ENCODE measurements around the gene TMEM117. TPM values are rescaled to one million over a fixed set of nuclear protein-coding genes. Genes with fewer than 3 reads are reported as not detected.
"Not testable (repeated sequence)": the region's sequence is repeated elsewhere in the genome, so short reads cannot be mapped to it uniquely, and the experiment has no call there.

TMEM117 gene
- total and polyA plus RNA-seq, 4 donors: 1.6 to 10.6 (median 5.1) TPM

DNA sequence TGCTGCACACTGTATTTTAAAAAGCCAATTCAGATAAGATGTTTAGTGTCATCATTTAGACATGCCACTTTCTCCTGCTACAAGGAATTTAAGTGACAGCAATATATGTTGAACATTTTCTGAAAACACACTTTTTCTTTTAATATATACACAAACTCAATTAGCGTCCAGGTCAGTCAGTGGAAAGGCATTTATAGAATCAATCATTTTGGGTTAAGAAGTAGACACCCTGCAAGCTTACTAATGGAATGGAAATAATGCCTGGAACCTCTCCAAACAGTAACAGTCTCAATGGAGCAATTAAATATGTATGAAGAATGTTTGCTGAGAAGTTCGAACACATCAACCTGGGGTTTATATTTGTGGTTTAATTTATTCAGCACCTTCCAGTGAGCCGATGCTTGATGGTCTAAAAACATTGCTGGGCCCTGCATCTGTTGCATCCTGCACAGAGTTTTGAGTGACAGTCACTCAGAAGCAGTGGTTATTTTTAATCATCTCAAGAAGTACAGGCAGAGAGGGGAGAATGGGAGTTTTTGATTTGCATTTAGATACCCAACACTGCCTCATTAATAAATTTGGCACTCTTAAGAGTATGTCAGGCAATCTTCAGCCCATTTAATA is 410.7 kb downstream of the TMEM117 start:
- H3K27me3 ChIP-seq (ENCODE audit: control insufficient read depth in 1 of 2, insufficient read depth in 2 of 2, low read length in 1 of 2): no peaks in the 10 kb centered on the region
- H3K36me3 ChIP-seq (ENCODE audit: control insufficient read depth in 1 of 2, insufficient read depth in 2 of 2, low read length in 1 of 2): no peaks in the 10 kb centered on the region
- 48 to 65% methylated on average over 3 of the region's 3 CpGs for WGBS, 2 donors
- H3K4me3 ChIP-seq (ENCODE audit: low read length in 2 of 2): no peak overlapping the region
- intact Hi-C loops (cut with DNase I): no loop called here
- H3K9me3 ChIP-seq (ENCODE audit: control insufficient read depth, low read length): no peaks in the 10 kb centered on the region
- ATAC-seq (ENCODE audit: low FRiP score) (no peak), DNase-seq (no peak)
- no peak overlapping the region for H3K27ac ChIP-seq (ENCODE audit: low read depth in 1 of 2, low read length in 2 of 2)
- H3K4me1 ChIP-seq (ENCODE audit: control insufficient read depth in 1 of 2, insufficient read depth in 2 of 2, low read length in 2 of 2): no peaks in the 10 kb centered on the region

DNA sequence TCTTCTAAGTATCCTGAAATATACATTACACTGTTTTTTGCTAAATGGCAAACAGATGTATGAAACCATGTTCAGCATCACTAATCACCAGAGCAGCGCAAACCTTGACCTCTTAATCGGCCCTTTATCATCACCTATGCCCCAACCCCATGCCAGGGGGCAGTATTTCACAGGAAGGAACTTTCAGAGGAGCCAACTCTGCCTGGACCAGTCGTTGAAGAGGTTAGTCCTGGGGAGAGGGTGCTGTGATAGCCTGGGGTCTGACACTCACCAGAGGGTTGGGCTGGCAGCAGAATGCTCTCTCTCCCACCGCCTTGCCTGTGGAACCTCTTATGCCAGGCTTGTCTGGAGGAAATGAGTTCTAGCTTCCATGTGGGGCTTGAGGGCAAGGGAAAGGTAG is 411.7 kb downstream of the TMEM117 start:
- DNase-seq: no peak
- Histone ChIP-seq H3K4me3 (ENCODE audit: low read length in 2 of 2) (no peak overlapping the region), H3K27me3 (ENCODE audit: control insufficient read depth in 1 of 2, insufficient read depth in 2 of 2, low read length in 1 of 2) (no peaks in the 10 kb centered on the region), H3K4me1 (ENCODE audit: control insufficient read depth in 1 of 2, insufficient read depth in 2 of 2, low read length in 2 of 2) (no peaks in the 10 kb centered on the region), H3K27ac (ENCODE audit: low read depth in 1 of 2, low read length in 2 of 2) (no peak overlapping the region), H3K9me3 (ENCODE audit: control insufficient read depth, low read length) (no peaks in the 10 kb centered on the region), H3K36me3 (ENCODE audit: control insufficient read depth in 1 of 2, insufficient read depth in 2 of 2, low read length in 1 of 2) (no peaks in the 10 kb centered on the region)
- intact Hi-C loops (cut with DNase I): no loop called here
- no peak for ATAC-seq (ENCODE audit: low FRiP score)
- WGBS, 2 donors: 81 to 82% methylated on average over 4 of the region's 4 CpGs

DNA sequence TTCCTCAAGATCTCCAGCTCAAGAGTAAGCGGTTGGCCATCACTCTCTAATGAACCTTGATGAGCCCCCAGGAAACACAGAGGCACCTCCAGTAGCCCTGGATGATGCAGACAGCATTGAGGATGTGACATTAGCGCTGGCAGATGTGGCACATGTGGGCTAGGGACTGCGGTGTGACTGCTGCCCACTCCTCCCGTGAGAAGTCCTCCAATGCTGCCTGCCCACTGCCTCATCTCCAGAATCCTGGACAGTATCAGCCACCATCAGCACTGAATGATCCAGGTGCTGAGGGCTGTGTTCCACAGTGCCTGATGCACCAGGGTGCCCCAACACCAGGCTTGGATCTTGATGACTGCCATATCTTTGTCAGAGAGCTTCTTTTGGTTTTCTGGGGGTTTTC is 412.6 kb downstream of the TMEM117 start:
- intact Hi-C loops (cut with DNase I): no loop called here
- DNase-seq (no peak), ATAC-seq (ENCODE audit: low FRiP score) (no peak)
- no peaks in the 10 kb centered on the region for H3K27me3 ChIP-seq (ENCODE audit: control insufficient read depth in 1 of 2, insufficient read depth in 2 of 2, low read length in 1 of 2)
- H3K27ac ChIP-seq (ENCODE audit: low read depth in 1 of 2, low read length in 2 of 2): no peak overlapping the region
- WGBS, 2 donors: 96 to 98% methylated on average over 4 of the region's 4 CpGs
- H3K4me1 ChIP-seq (ENCODE audit: control insufficient read depth in 1 of 2, insufficient read depth in 2 of 2, low read length in 2 of 2): no peaks in the 10 kb centered on the region
- no peaks in the 10 kb centered on the region for H3K9me3 ChIP-seq (ENCODE audit: control insufficient read depth, low read length)
- H3K4me3 ChIP-seq (ENCODE audit: low read length in 2 of 2): no peak overlapping the region
- H3K36me3 ChIP-seq (ENCODE audit: control insufficient read depth in 1 of 2, insufficient read depth in 2 of 2, low read length in 1 of 2): no peaks in the 10 kb centered on the region

DNA sequence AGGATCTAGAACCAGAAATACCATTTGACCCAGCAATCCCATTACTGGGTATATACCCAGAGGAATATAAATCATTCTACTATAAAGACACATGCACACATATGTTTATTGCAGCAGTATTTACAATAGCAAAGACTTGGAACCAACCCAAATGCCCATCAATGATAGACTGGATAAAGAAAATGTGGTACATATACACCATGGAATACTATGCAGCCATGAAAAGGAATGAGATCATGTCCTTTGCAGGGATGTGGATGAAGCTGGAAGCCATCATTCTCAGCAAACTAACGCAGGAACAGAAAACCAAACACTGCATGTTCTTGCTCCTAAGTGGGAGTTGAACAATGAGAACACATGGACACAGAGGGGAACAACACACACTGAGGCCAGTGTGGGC is 414.6 kb downstream of the TMEM117 start:
- H3K9me3 ChIP-seq (ENCODE audit: control insufficient read depth, low read length); H3K27ac ChIP-seq (ENCODE audit: low read depth in 1 of 2, low read length in 2 of 2); H3K27me3 ChIP-seq (ENCODE audit: control insufficient read depth in 1 of 2, insufficient read depth in 2 of 2, low read length in 1 of 2); ATAC-seq (ENCODE audit: low FRiP score); H3K4me1 ChIP-seq (ENCODE audit: control insufficient read depth in 1 of 2, insufficient read depth in 2 of 2, low read length in 2 of 2); DNase-seq; H3K36me3 ChIP-seq (ENCODE audit: control insufficient read depth in 1 of 2, insufficient read depth in 2 of 2, low read length in 1 of 2); intact Hi-C loops (cut with DNase I); H3K4me3 ChIP-seq (ENCODE audit: low read length in 2 of 2): not testable (repeated sequence)
- WGBS, 2 donors: 98 to 100% methylated on average over 1 of the region's 1 CpG

GRCh38 chr12:44253338-44253856 is 417.5 kb downstream of the TMEM117 start:
- DNase-seq: no peak
- intact Hi-C loops (cut with DNase I): no loop called here
- no peaks in the 10 kb centered on the region for H3K36me3 ChIP-seq (ENCODE audit: control insufficient read depth in 1 of 2, insufficient read depth in 2 of 2, low read length in 1 of 2)
- 72 to 73% methylated on average over 2 of the region's 2 CpGs for WGBS, 2 donors
- H3K9me3 ChIP-seq (ENCODE audit: control insufficient read depth, low read length): no peaks in the 10 kb centered on the region
- no peaks in the 10 kb centered on the region for H3K4me1 ChIP-seq (ENCODE audit: control insufficient read depth in 1 of 2, insufficient read depth in 2 of 2, low read length in 2 of 2)
- H3K27ac ChIP-seq (ENCODE audit: low read depth in 1 of 2, low read length in 2 of 2): no peak overlapping the region
- no peak for ATAC-seq (ENCODE audit: low FRiP score)
- no peaks in the 10 kb centered on the region for H3K27me3 ChIP-seq (ENCODE audit: control insufficient read depth in 1 of 2, insufficient read depth in 2 of 2, low read length in 1 of 2)
- no peak overlapping the region for H3K4me3 ChIP-seq (ENCODE audit: low read length in 2 of 2)

DNA sequence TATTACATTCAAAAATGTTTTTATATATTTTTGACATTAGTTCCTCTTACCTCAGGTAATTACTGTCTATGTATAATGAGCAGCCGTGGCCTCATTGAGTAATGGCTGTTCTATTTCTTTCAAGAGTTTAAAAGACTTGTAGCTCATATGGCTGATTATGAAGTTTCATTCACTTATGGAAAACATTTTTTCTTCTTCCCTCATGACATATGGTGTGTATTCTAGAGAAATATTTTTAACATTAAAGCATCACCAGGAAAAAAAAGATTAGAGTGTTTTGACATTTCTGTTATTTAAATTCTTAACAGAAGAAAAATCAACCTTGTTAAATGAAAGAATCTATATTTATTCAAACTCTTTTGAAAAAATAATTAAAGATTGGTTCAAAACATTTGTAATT is 422.4 kb downstream of the TMEM117 start:
- no peak for DNase-seq
- Histone ChIP-seq H3K9me3 (ENCODE audit: control insufficient read depth, low read length) (no peaks in the 10 kb centered on the region), H3K36me3 (ENCODE audit: control insufficient read depth in 1 of 2, insufficient read depth in 2 of 2, low read length in 1 of 2) (no peaks in the 10 kb centered on the region), H3K27ac (ENCODE audit: low read depth in 1 of 2, low read length in 2 of 2) (no peak overlapping the region), H3K27me3 (ENCODE audit: control insufficient read depth in 1 of 2, insufficient read depth in 2 of 2, low read length in 1 of 2) (no peaks in the 10 kb centered on the region), H3K4me3 (ENCODE audit: low read length in 2 of 2) (no peak overlapping the region), H3K4me1 (ENCODE audit: control insufficient read depth in 1 of 2, insufficient read depth in 2 of 2, low read length in 2 of 2) (no peaks in the 10 kb centered on the region)
- WGBS, 2 donors: 72 to 88% methylated on average over 1 of the region's 1 CpG
- intact Hi-C loops (cut with DNase I): no loop called here
- ATAC-seq (ENCODE audit: low FRiP score): no peak

DNA sequence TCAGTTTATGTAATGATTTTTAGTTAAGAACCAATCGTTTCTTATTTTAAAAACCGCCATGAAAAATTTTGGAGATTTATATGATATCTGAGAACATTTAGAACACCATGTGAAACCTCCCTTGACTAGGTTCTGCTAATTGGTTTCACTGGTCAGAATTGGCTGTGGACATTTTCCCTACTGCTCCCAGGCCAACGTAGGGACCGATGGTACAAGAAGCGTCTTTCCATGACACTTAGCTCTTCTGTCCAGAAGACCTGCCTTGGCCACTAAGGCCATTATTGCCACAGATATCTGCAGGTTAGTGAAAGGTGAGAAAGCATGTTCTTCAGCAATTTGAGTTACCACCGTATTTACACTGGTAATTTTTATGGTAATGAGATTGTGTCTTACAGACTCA is 424.0 kb downstream of the TMEM117 start:
- DNase-seq: no peak
- Histone ChIP-seq H3K4me3 (ENCODE audit: low read length in 2 of 2) (no peak overlapping the region), H3K36me3 (ENCODE audit: control insufficient read depth in 1 of 2, insufficient read depth in 2 of 2, low read length in 1 of 2) (no peaks in the 10 kb centered on the region), H3K4me1 (ENCODE audit: control insufficient read depth in 1 of 2, insufficient read depth in 2 of 2, low read length in 2 of 2) (no peaks in the 10 kb centered on the region), H3K27ac (ENCODE audit: low read depth in 1 of 2, low read length in 2 of 2) (no peak overlapping the region), H3K9me3 (ENCODE audit: control insufficient read depth, low read length) (no peaks in the 10 kb centered on the region), H3K27me3 (ENCODE audit: control insufficient read depth in 1 of 2, insufficient read depth in 2 of 2, low read length in 1 of 2) (no peaks in the 10 kb centered on the region)
- intact Hi-C loops (cut with DNase I): no loop called here
- no peak for ATAC-seq (ENCODE audit: low FRiP score)
- WGBS, 2 donors: 97 to 98% methylated on average over 6 of the region's 6 CpGs

- Histone ChIP-seq H3K4me1 (ENCODE audit: control insufficient read depth in 1 of 2, insufficient read depth in 2 of 2, low read length in 2 of 2) (no peaks in the 10 kb centered on the region), H3K4me3 (ENCODE audit: low read length in 2 of 2) (no peak overlapping the region), H3K9me3 (ENCODE audit: control insufficient read depth, low read length) (no peaks in the 10 kb centered on the region), H3K36me3 (ENCODE audit: control insufficient read depth in 1 of 2, insufficient read depth in 2 of 2, low read length in 1 of 2) (no peaks in the 10 kb centered on the region), H3K27ac (ENCODE audit: low read depth in 1 of 2, low read length in 2 of 2) (no peak overlapping the region), H3K27me3 (ENCODE audit: control insufficient read depth in 1 of 2, insufficient read depth in 2 of 2, low read length in 1 of 2) (no peaks in the 10 kb centered on the region)
- DNase-seq (no peak), ATAC-seq (ENCODE audit: low FRiP score) (no peak)
- whole genome bisulfite sequencing, 2 donors: 92 to 97% methylated on average over 1 of the region's 1 CpG
- intact Hi-C loops (cut with DNase I): no loop called here
Measured at GRCh38 chr12:44260581-44260980, 424.7 kb downstream of the TMEM117 start.

- ATAC-seq (ENCODE audit: low FRiP score): no peak
- 39 to 44% methylated on average over 3 of the region's 3 CpGs for WGBS, 2 donors
- no peaks in the 10 kb centered on the region for H3K4me1 ChIP-seq (ENCODE audit: control insufficient read depth in 1 of 2, insufficient read depth in 2 of 2, low read length in 2 of 2)
- DNase-seq: no peak
- H3K36me3 ChIP-seq (ENCODE audit: control insufficient read depth in 1 of 2, insufficient read depth in 2 of 2, low read length in 1 of 2): no peaks in the 10 kb centered on the region
- no peak overlapping the region for H3K27ac ChIP-seq (ENCODE audit: low read depth in 1 of 2, low read length in 2 of 2)
- intact Hi-C loops (cut with DNase I): no loop called here
- H3K9me3 ChIP-seq (ENCODE audit: control insufficient read depth, low read length): no peaks in the 10 kb centered on the region
- no peaks in the 10 kb centered on the region for H3K27me3 ChIP-seq (ENCODE audit: control insufficient read depth in 1 of 2, insufficient read depth in 2 of 2, low read length in 1 of 2)
- no peak overlapping the region for H3K4me3 ChIP-seq (ENCODE audit: low read length in 2 of 2)
Measured at GRCh38 chr12:44285321-44285960, 449.6 kb downstream of the TMEM117 start.

Data from aorta (tissue), 5 donors.